ENCODE data around the gene TLX2. TPM values are rescaled to one million over a fixed set of nuclear protein-coding genes. Genes with fewer than 3 reads are reported as not detected.

TLX2 gene
- polyA plus RNA-seq, 1 experiment: not detected

DNA sequence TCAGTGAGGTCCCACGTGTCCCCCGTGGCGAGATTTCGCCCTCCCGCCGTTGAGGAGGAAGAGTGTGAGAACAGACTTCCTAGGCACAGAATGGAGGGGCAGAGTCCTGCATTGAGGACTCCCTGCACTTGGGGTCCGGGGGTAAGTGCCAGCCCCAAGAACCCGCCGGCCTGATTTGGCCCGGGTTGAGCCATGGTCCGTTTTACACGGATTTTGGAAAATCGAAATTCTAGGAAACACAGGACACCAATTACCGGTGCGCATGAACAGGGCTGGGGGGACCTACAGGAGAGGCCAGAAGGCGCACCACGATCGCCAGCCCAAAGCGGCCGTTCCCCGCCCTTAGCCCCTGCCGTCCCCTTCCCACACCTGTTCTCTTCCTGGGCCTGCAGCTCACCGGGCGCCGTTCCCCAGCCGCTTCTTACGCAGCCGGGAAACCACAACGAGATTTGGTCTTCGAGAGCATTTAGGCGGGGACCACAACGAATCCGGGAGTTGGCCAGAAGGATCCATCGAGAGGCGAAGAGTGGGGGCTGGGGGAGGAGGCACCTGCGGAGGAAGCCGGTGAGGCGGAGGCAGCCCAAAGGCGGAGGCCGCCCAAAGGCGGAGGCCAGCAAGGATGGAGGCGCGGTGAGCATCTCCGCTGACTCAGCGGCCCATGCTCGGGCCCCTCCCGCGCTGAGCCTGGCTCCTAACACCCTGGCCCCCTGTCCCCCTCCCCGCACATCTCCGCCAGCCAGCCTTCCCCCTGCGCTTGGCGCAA is 464 bp upstream of the TLX2 start:
- TF ChIP-seq, protein P1, sequence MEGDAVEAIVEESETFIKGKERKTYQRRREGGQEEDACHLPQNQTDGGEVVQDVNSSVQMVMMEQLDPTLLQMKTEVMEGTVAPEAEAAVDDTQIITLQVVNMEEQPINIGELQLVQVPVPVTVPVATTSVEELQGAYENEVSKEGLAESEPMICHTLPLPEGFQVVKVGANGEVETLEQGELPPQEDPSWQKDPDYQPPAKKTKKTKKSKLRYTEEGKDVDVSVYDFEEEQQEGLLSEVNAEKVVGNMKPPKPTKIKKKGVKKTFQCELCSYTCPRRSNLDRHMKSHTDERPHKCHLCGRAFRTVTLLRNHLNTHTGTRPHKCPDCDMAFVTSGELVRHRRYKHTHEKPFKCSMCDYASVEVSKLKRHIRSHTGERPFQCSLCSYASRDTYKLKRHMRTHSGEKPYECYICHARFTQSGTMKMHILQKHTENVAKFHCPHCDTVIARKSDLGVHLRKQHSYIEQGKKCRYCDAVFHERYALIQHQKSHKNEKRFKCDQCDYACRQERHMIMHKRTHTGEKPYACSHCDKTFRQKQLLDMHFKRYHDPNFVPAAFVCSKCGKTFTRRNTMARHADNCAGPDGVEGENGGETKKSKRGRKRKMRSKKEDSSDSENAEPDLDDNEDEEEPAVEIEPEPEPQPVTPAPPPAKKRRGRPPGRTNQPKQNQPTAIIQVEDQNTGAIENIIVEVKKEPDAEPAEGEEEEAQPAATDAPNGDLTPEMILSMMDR (IDR thresholded peaks at IDR 0.05; ENCODE audit: insufficient read depth, low read depth, low read length): no peak
- Histone ChIP-seq H3K4me3 (ENCODE audit: low read depth, low read length) (no peak overlapping the region), H3K36me3 (ENCODE audit: control insufficient read depth, insufficient read depth, low read length) (no peaks in the 10 kb centered on the region; the same call in 1 of the 2 replicates), H3K27me3 (ENCODE audit: control insufficient read depth, insufficient read depth, low read length) (peaks cover 49% of the 10 kb centered on the region)
- no peak for DNase-seq (ENCODE audit: low read depth)
- ChIA-PET CTCF (interaction anchor here (1.2 kb wide), 1 partner anchor 12 kb away, joined by 3 read pairs; the partner anchor contains the start of gene DQX1), POLR2A (no interaction called here)

DNA sequence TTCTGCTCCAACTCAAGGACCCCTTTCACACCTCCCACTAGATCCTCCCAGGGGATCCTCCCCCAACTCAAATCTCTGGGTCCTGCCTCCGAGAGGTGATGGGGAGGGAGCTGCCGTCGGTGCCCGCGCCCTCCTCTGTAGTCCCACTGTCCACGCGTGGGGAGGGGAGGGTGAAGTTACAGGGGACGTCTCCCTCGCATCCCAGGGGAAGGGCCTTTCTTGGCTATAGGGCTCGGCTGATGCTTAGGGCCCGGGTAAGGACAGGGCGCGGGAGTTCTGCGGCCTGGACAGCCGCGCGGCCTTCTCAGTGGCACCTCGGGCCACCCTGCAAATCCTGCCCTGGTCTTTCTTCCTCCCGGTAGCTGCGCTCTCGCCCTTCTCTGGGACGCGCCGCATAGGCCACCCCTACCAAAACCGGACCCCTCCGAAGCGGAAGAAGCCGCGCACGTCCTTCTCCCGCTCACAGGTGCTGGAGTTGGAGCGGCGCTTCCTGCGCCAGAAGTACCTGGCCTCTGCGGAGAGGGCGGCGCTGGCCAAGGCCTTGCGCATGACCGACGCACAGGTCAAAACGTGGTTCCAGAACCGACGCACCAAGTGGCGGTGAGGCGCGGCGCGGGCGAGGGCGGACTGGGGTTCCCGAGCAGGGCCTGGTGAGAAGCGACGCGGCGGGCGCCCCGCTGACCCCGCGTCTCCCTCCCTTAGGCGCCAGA is 1.2 kb downstream of the TLX2 start:
- POLR2A ChIA-PET: no interaction called here
- DNase-seq (ENCODE audit: low read depth): no peak
- CTCF ChIA-PET: no interaction called here
- H3K27me3 ChIP-seq (ENCODE audit: control insufficient read depth, insufficient read depth, low read length): peaks cover 60% of the 10 kb centered on the region
- H3K36me3 ChIP-seq (ENCODE audit: control insufficient read depth, insufficient read depth, low read length): no peaks in the 10 kb centered on the region; the same call in 1 of the 2 replicates
- H3K4me3 ChIP-seq (ENCODE audit: low read depth, low read length): no peak overlapping the region
- TF ChIP-seq, protein P1 (IDR thresholded peaks at IDR 0.05; ENCODE audit: insufficient read depth, low read depth, low read length): no peak

DNA sequence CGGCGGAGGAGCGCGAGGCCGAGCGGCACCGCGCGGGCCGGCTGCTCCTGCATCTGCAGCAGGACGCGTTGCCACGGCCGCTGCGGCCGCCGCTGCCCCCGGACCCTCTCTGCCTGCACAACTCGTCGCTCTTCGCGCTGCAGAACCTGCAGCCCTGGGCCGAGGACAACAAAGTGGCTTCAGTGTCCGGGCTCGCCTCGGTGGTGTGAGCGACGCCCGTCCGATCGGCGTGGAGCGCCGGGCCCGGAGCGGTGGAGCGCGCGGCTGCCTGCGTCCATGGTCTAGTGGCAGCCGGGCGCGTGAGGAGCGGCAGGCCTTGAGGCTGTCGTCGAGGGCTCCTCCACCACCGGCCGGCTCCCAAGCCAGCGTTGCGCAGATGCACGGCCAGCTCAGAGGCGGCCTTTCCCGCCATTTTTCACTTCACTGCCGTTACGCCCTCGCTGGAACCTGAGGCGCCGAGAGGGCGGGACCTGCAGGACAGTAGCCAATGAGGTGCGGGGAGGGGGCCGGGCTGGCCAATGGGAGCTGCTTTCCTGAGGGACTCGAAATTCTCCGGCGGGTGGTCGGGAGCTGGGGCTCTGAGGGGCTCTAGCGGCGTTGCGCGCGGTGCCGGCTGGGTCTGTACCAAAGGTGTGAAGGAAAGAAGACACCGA is 1.9 kb downstream of the TLX2 start:
- TF ChIP-seq, protein P1 (IDR thresholded peaks at IDR 0.05; ENCODE audit: insufficient read depth, low read depth, low read length): no peak
- ChIA-PET POLR2A (no interaction called here), CTCF (no interaction called here)
- Histone ChIP-seq H3K36me3 (ENCODE audit: control insufficient read depth, insufficient read depth, low read length) (no peaks in the 10 kb centered on the region; the same call in 1 of the 2 replicates), H3K27me3 (ENCODE audit: control insufficient read depth, insufficient read depth, low read length) (peaks cover 62% of the 10 kb centered on the region), H3K4me3 (ENCODE audit: low read depth, low read length) (peak overlapping the region; percentile 2; the same call in 1 of the 2 replicates)
- DNase-seq (ENCODE audit: low read depth): no peak

DNA sequence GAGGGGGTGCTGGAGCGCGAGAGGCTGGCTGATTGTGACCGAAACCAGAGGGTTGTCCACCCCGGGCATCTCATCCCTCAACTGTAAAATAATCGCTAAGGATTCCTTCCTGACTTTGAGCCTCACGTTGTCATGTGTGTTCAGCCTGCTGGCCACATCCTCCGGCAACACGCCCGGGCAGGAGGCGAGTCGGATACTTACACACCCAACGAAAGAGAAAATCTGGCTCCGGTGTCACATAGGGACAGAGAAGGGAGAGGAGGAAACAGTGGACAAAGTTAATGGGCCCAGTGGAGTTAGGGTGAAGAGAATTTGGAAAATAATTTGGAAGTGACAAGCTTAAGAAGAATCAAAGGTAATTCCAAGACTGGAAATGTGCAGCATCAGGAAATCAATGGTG is 2.4 kb downstream of the TLX2 start:
- DNase-seq (ENCODE audit: low read depth): no peak
- no peak overlapping the region for H3K4me3 ChIP-seq (ENCODE audit: low read depth, low read length)
- no peaks in the 10 kb centered on the region; the same call in 1 of the 2 replicates for H3K36me3 ChIP-seq (ENCODE audit: control insufficient read depth, insufficient read depth, low read length)
- CTCF ChIA-PET: no interaction called here
- TF ChIP-seq, protein P1 (IDR thresholded peaks at IDR 0.05; ENCODE audit: insufficient read depth, low read depth, low read length): no peak
- POLR2A ChIA-PET: no interaction called here
- H3K27me3 ChIP-seq (ENCODE audit: control insufficient read depth, insufficient read depth, low read length): peaks cover 62% of the 10 kb centered on the region

DNA sequence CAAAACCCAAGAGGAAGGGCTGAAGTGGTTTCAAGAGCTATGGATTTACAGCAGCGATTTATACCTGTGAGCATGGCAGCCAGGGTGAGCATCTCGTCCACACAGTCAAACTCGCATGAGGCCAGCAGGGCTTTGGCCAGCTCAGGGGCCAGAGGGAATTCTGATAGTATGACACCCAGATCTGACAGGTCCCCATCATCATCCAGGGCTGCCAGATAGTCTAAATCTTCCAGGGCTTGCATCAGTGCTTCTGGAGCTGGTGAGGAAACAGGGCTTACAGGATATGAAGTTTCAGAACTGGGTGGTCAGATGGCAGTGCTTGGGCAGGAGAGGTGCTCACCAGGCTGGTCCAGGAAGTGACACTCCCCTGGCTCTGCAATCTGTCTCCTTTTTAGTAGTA is 8.3 kb downstream of the TLX2 start:
- ChIA-PET POLR2A (interaction anchor here (0.6 kb wide), 1 partner anchor 62 kb away, joined by 8 read pairs; no protein-coding TSS in a partner anchor), CTCF (interaction anchor here (2.6 kb wide), 1 partner anchor 40 kb away, joined by 10 read pairs; the partner anchor contains the start of genes CCDC142 and TTC31)
- Histone ChIP-seq H3K4me3 (ENCODE audit: low read depth, low read length) (no peak overlapping the region), H3K36me3 (ENCODE audit: control insufficient read depth, insufficient read depth, low read length) (peaks cover 17% of the 10 kb centered on the region), H3K27me3 (ENCODE audit: control insufficient read depth, insufficient read depth, low read length) (peaks cover 28% of the 10 kb centered on the region)
- TF ChIP-seq, protein P1 (IDR thresholded peaks at IDR 0.05; ENCODE audit: insufficient read depth, low read depth, low read length): no peak
- no peak for DNase-seq (ENCODE audit: low read depth)
